ENCODE results near the gene DCAF10. TPM values are rescaled to one million over a fixed set of nuclear protein-coding genes. Genes with fewer than 3 reads are reported as not detected.

The DCAF10 gene
- total RNA-seq, 2 donors from 2014 or later: 24.4 to 47.4 TPM

GRCh38 chr9:37910271-37910670, 109.7 kb downstream of the DCAF10 start:
- DNase-seq (ENCODE audit: low spot score): no peak
- Histone ChIP-seq H3K9me3 (no peaks in the 10 kb centered on the region), H3K27me3 (replicated peaks; ENCODE audit: insufficient read depth) (no peaks in the 10 kb centered on the region), H3K36me3 (no peaks in the 10 kb centered on the region), H3K4me3 (no peak overlapping the region), H3K4me1 (ENCODE audit: control insufficient read depth in 1 of 2, low read depth in 2 of 2) (peaks cover 0 to 1% of the 10 kb centered on the region in 2 donors), H3K27ac (no peak overlapping the region)
- TF ChIP-seq, protein P1, sequence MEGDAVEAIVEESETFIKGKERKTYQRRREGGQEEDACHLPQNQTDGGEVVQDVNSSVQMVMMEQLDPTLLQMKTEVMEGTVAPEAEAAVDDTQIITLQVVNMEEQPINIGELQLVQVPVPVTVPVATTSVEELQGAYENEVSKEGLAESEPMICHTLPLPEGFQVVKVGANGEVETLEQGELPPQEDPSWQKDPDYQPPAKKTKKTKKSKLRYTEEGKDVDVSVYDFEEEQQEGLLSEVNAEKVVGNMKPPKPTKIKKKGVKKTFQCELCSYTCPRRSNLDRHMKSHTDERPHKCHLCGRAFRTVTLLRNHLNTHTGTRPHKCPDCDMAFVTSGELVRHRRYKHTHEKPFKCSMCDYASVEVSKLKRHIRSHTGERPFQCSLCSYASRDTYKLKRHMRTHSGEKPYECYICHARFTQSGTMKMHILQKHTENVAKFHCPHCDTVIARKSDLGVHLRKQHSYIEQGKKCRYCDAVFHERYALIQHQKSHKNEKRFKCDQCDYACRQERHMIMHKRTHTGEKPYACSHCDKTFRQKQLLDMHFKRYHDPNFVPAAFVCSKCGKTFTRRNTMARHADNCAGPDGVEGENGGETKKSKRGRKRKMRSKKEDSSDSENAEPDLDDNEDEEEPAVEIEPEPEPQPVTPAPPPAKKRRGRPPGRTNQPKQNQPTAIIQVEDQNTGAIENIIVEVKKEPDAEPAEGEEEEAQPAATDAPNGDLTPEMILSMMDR (IDR thresholded peaks at IDR 0.05): no peak
- ATAC-seq (ENCODE audit: insufficient number of reproducible peaks, low FRiP score, low read depth): no peak

DNA sequence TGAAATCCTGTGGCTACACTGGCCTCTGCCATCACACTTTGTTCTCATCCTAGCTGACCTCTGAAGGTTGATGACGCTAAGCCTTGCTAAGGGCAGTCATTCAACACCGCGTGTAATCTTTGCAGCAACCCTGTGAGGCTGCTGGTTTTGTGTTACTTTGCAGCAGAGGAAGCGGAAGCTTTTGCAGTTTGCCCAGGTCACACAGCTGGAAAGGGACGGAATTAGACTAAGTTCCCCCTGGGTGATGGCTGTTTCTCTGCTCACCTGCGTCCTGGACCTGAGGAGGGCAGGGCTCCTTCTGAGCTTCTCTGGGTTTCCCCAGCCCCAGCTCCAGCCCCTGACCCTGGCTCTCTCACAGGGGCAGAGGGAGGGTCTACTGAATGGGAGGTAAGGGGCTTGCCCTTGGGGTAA, 110.7 kb downstream of the DCAF10 start:
- ATAC-seq (ENCODE audit: insufficient number of reproducible peaks, low FRiP score, low read depth): no peak
- H3K4me3 ChIP-seq: no peak overlapping the region
- no peaks in the 10 kb centered on the region for H3K4me1 ChIP-seq (ENCODE audit: control insufficient read depth in 1 of 2, low read depth in 2 of 2)
- H3K27me3 ChIP-seq (replicated peaks; ENCODE audit: insufficient read depth): no peaks in the 10 kb centered on the region
- H3K9me3 ChIP-seq: no peaks in the 10 kb centered on the region
- no peaks in the 10 kb centered on the region for H3K36me3 ChIP-seq
- TF ChIP-seq, protein P1 (IDR thresholded peaks at IDR 0.05): no peak
- no peak for DNase-seq (ENCODE audit: low spot score)
- no peak overlapping the region for H3K27ac ChIP-seq

DNA sequence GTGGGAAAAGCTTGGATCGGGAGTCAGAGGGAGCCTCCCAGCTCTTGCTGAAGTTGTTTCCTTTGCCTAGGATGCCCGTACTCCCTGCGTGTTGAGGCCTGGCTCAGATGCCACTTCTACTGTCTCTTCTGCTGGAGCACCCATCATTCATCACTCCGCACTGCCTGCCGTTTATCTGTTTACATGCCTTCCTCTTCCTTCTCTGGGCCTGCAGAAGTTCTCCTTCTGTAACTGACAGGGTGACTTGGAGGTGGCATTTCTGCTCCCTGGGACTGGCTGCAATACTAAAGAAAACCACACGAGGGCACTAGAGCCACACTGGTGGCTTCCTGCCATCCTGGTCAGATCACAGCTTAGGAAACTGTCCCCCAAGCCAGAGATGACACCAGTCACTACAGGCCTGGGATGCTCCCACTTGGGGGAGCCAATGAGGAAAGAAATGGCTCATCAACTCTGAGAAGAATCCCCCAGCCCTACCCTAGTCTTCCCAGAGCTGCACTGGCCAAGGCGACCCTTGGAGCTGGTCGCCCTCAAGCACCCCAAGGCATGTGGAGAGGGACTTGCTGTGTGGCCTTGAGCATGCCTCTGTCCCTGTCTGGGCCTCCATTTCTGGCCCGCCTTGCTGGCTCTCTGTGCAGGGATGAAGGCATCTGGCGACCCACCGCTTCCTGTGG, 113.0 kb downstream of the DCAF10 start:
- Histone ChIP-seq H3K36me3 (peaks cover 14% of the 10 kb centered on the region), H3K4me3 (no peak overlapping the region), H3K27ac (no peak overlapping the region), H3K9me3 (no peaks in the 10 kb centered on the region), H3K27me3 (replicated peaks; ENCODE audit: insufficient read depth) (no peaks in the 10 kb centered on the region), H3K4me1 (ENCODE audit: control insufficient read depth in 1 of 2, low read depth in 2 of 2) (no peaks in the 10 kb centered on the region)
- TF ChIP-seq, protein P1 (IDR thresholded peaks at IDR 0.05): peak; percentile 97
- DNase-seq (ENCODE audit: low spot score) (no peak), ATAC-seq (ENCODE audit: insufficient number of reproducible peaks, low FRiP score, low read depth) (peak; percentile 71)

DNA sequence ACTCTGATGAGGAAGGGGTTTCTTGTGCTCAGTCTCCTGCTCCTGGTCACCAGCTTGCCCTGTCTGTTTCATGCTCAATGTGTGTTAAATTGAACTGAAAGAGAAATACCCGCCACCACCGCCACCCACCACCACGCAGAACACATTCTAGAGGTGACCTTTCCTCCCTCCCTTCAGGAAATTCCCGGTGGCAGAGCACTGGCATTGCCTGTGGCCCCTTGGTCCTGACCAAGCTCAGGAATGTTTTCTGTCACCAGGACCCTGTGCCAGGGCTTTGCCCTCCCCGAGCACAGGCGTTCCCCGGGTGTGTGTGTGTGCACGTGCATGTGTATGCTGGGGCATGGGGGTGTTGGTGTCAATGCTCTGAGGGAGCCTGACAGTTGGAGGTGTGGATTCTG, 113.6 kb downstream of the DCAF10 start:
- no peak for ATAC-seq (ENCODE audit: insufficient number of reproducible peaks, low FRiP score, low read depth)
- no peak overlapping the region for H3K27ac ChIP-seq

DNA sequence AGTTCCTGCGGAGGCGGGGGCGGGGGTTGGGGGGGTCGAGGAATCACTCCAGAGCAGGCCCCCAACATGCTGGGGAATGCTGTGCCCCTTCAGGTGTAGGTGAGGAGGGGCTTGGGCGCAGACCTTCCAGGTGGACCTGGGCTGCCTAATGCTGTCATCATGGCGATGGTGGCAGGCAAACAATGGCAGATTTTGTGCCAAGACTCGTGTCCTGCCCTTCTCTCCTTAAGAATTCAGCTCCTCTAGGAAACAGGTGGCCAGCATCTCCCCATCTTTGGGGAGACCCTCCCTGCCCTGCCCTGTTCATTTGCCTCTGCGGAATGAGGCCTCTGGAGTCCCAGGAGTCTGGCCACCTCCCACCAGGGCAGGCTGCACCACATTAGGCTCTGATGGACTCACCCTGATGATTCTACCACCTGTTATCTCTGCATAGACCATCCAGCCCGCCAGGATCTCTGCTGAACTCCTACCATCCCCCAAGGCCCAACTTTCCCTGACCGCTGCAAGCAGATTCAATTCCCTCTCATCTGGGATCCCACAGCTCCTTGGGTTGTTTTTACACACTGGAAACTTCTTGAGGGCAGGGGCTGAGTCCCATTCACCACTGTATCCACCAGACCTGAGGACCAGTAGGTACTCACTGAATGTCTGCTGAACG, 114.2 kb downstream of the DCAF10 start:
- DNase-seq (ENCODE audit: low spot score): no peak
- TF ChIP-seq, protein P1 (IDR thresholded peaks at IDR 0.05): no peak
- Histone ChIP-seq H3K27ac (no peak overlapping the region), H3K4me1 (ENCODE audit: control insufficient read depth in 1 of 2, low read depth in 2 of 2) (no peaks in the 10 kb centered on the region), H3K27me3 (replicated peaks; ENCODE audit: insufficient read depth) (no peaks in the 10 kb centered on the region), H3K36me3 (peaks cover 18% of the 10 kb centered on the region), H3K9me3 (no peaks in the 10 kb centered on the region), H3K4me3 (no peak overlapping the region)
- no peak for ATAC-seq (ENCODE audit: insufficient number of reproducible peaks, low FRiP score, low read depth)

More for the DNA sequence above, 113.6 kb downstream of the DCAF10 start:
- Histone ChIP-seq H3K4me3 (no peak overlapping the region), H3K4me1 (ENCODE audit: control insufficient read depth in 1 of 2, low read depth in 2 of 2) (no peaks in the 10 kb centered on the region), H3K9me3 (no peaks in the 10 kb centered on the region), H3K27me3 (replicated peaks; ENCODE audit: insufficient read depth) (no peaks in the 10 kb centered on the region), H3K36me3 (peaks cover 17% of the 10 kb centered on the region)
- no peak for DNase-seq (ENCODE audit: low spot score)
- TF ChIP-seq, protein P1 (IDR thresholded peaks at IDR 0.05): no peak

Data from thoracic aorta (tissue), 2 donors.